HCT116 (cell line): ENCODE results near the gene ICA1. TPM values are rescaled to one million over a fixed set of nuclear protein-coding genes. Genes with fewer than 3 reads are reported as not detected.

Source experiments
- ATAC-seq: fragments of 200-7000 bp; cut with Tn5 transposase; 2 replicates; pipeline ENCODE4 v1.9.1; 2020; ENCODE audit warnings: mild to moderate bottlenecking, moderate library complexity
- BruUV-seq: library from RNA; stranded (reverse); fragments of 400-500 nt; replicated peaks from 2 replicates; lab custom pipeline; 2021; lab: Mats Ljungman, UMichigan
- CTCF ChIA-PET: fragments of 300-600 bp; sonication (Branson Sonifier 250); formaldehyde crosslinking; loops from one replicate; lab custom pipeline; 2021; ENCODE audit warnings: antibody characterized with exemption; lab: Charles Lee
- POLR2A ChIA-PET: fragments of 300-600, 350-600 bp; sonication (Branson Sonifier 250); formaldehyde crosslinking; loops from one replicate; lab custom pipeline; 2021; ENCODE audit warnings: antibody characterized with exemption; lab: Charles Lee
- RAD21 ChIA-PET, 2 experiments: fragments of 300-600 bp; sonication (Branson Sonifier 250); formaldehyde crosslinking; loops; one replicate each; lab custom pipeline; 2023; ENCODE audit warnings: low total read pairs in 2 of 2; ENCODE audit not compliant: uncharacterized antibody in 2 of 2, unreplicated experiment in 2 of 2, low non-redundant PET in 1 of 2; lab: Charles Lee
- DNase-seq: peaks from one replicate; pipeline ENCODE4 v3.0.0-alpha.2; 2010; ENCODE audit warnings: low read depth, low spot score
- H2AFZ ChIP-seq: fragments of 200-600 bp; shearing (Covaris generic), sonication (generic); 2 replicates; pipeline ENCODE4 v1.6.1; 2017; ENCODE audit warnings: low read depth, mixed run types, mixed read lengths, antibody characterized with exemption, low read length; ENCODE audit not compliant: poor library complexity, severe bottlenecking
- H3K27ac ChIP-seq: 2 replicates; pipeline ENCODE4 v1.5.1; 2012; ENCODE audit warnings: low read depth, low read length
- H3K27me3 ChIP-seq: fragments of 200-600 bp; sonication (generic); 2 replicates; pipeline ENCODE4 v1.6.1; 2016; ENCODE audit warnings: mixed run types, low read length, mixed read lengths; ENCODE audit not compliant: insufficient read depth
- H3K36me3 ChIP-seq, 2 experiments: fragments of 200-500 bp in 1 of 2; fragments of 200-600 bp in 1 of 2; sonication (Bioruptor generic) in 1 of 2; sonication (generic) in 1 of 2; 2 replicates each; pipeline versions ENCODE4 v1.5.1 to v1.6.1; 2014 to 2016; ENCODE audit warnings: low read length in 2 of 2, inconsistent platforms in 1 of 2, mixed read lengths in 1 of 2, mixed run types in 1 of 2; ENCODE audit not compliant: insufficient read depth in 2 of 2, control insufficient read depth in 1 of 2
- H3K4me1 ChIP-seq, 2 experiments: fragments of 200-600 bp in 1 of 2; sonication (generic) in 1 of 2; 2 replicates each; pipeline versions ENCODE4 v1.5.1 to v1.6.1; 2012 to 2017; ENCODE audit warnings: low read length in 2 of 2, inconsistent platforms in 1 of 2, mild to moderate bottlenecking in 1 of 2, mixed read lengths in 1 of 2, mixed run types in 1 of 2, moderate library complexity in 1 of 2; ENCODE audit not compliant: insufficient read depth in 2 of 2, control insufficient read depth in 1 of 2
- H3K4me2 ChIP-seq: fragments of 200-600 bp; sonication (generic); 2 replicates; pipeline ENCODE4 v1.6.1; 2017; ENCODE audit warnings: mixed run types, low read length, mixed read lengths
- H3K4me3 ChIP-seq, 2 experiments: fragments of 200-600 bp in 1 of 2; sonication (generic) in 1 of 2; replicated peaks in 1 of 2; 2 replicates each; pipeline ENCODE4 v1.5.1; 2011 to 2016; ENCODE audit warnings: low read length in 2 of 2, control low read depth in 1 of 2, low read depth in 1 of 2, mild to moderate bottlenecking in 1 of 2, mixed read lengths in 1 of 2, mixed run types in 1 of 2
- H3K79me2 ChIP-seq: fragments of 200-600 bp; sonication (generic); 2 replicates; pipeline ENCODE4 v1.6.1; 2017; ENCODE audit warnings: mild to moderate bottlenecking, mixed run types, low read length, moderate library complexity, mixed read lengths; ENCODE audit not compliant: insufficient read depth
- H3K9ac ChIP-seq: fragments of 200-600 bp; sonication (generic); 2 replicates; pipeline ENCODE4 v1.6.1; 2016; ENCODE audit warnings: low read length, mixed read lengths
- H3K9me2 ChIP-seq: fragments of 200-600 bp; sonication (generic), shearing (Covaris generic); 2 replicates; pipeline ENCODE4 v1.6.1; 2017; ENCODE audit warnings: mixed run types, mild to moderate bottlenecking, moderate library complexity; ENCODE audit not compliant: insufficient read depth
- H3K9me3 ChIP-seq, 2 experiments: fragments of 200-500 bp in 1 of 2; fragments of 200-600 bp in 1 of 2; sonication (Bioruptor generic) in 1 of 2; sonication (generic) in 1 of 2; 2 replicates each; pipeline ENCODE4 v1.6.1; 2014 to 2017; ENCODE audit warnings: low read length in 2 of 2, mixed read lengths in 2 of 2, inconsistent platforms in 1 of 2, low read depth in 1 of 2, mild to moderate bottlenecking in 1 of 2, mixed run types in 1 of 2, moderate library complexity in 1 of 2; ENCODE audit not compliant: control insufficient read depth in 1 of 2, insufficient read depth in 1 of 2
- H4K20me1 ChIP-seq: fragments of 200-600 bp; sonication (generic), shearing (Covaris generic); 2 replicates; pipeline ENCODE4 v1.6.1; 2017; ENCODE audit warnings: mixed run types, mild to moderate bottlenecking, moderate library complexity; ENCODE audit not compliant: insufficient read depth
- CBX3 ChIP-seq: IDR thresholded peaks from 2 replicates; pipeline ENCODE4 v1.6.1; 2012; ENCODE audit warnings: low read depth
- EGR1 ChIP-seq: IDR thresholded peaks from 2 replicates; pipeline ENCODE4 v1.6.1; 2012; ENCODE audit warnings: low read depth
- ELF1 ChIP-seq: IDR thresholded peaks from 2 replicates; pipeline ENCODE4 v1.6.1; 2012; ENCODE audit warnings: low read depth, borderline replicate concordance
- EZH2 ChIP-seq: fragments of 200-600 bp; sonication (generic); IDR thresholded peaks from 2 replicates; pipeline ENCODE4 v1.6.1; 2017; ENCODE audit warnings: antibody characterized with exemption, mixed run types
- FOSL1 ChIP-seq: IDR thresholded peaks from 2 replicates; pipeline ENCODE4 v1.6.1; 2012; ENCODE audit warnings: low read depth
- JUND ChIP-seq: IDR thresholded peaks from 2 replicates; pipeline ENCODE4 v1.6.1; 2012
- POLR2A ChIP-seq: IDR thresholded peaks from 2 replicates; pipeline ENCODE4 v1.7.0; 2011; ENCODE audit warnings: borderline replicate concordance; ENCODE audit not compliant: insufficient read depth, insufficient read length; ENCODE audit errors: extremely low read depth
- POLR2AphosphoS5 ChIP-seq: IDR thresholded peaks from 2 replicates; pipeline ENCODE4 v1.6.1; 2011; ENCODE audit warnings: mild to moderate bottlenecking, low read depth, low read length, moderate library complexity
- RAD21 ChIP-seq: IDR thresholded peaks from 2 replicates; pipeline ENCODE4 v1.6.1; 2012; ENCODE audit warnings: low read depth, mild to moderate bottlenecking
- SIN3A ChIP-seq: IDR thresholded peaks from 2 replicates; pipeline ENCODE4 v1.6.1; 2012; ENCODE audit warnings: low read depth
- SP1 ChIP-seq: IDR thresholded peaks from 2 replicates; pipeline ENCODE4 v1.6.1; 2012; ENCODE audit warnings: low read depth
- TCF7L2 ChIP-seq: IDR thresholded peaks from 2 replicates; pipeline ENCODE4 v1.7.0; 2011; ENCODE audit warnings: borderline replicate concordance, inconsistent platforms; ENCODE audit not compliant: insufficient read depth, insufficient read length; ENCODE audit errors: extremely low read depth
- ZFX ChIP-seq: fragments of 450-650 bp; IDR thresholded peaks from 2 replicates; pipeline ENCODE4 v1.6.1; 2017
- ZNF274 ChIP-seq: fragments of 200-500 bp; sonication (Bioruptor generic); IDR thresholded peaks from 2 replicates; pipeline ENCODE4 v1.6.1; 2014; ENCODE audit warnings: mild to moderate bottlenecking, low read depth, low read length, inconsistent platforms
- intact Hi-C: fragments of 100-400 bp; cut with micrococcal nuclease; formaldehyde crosslinking; loops from 2 replicates; pipeline ENCODE4 v1.10.0; 2022
- total RNA-seq: library from RNA; stranded (reverse); gene quantifications from one replicate; pipeline ENCODE4 v1.2.1, GENCODE V29; 2021; ENCODE audit not compliant: unreplicated experiment
- TF ChIP-seq, protein P1 (sequence below): IDR thresholded peaks from 2 replicates; pipeline ENCODE4 v1.6.1; 2012
- TF ChIP-seq, protein P2 (sequence below): IDR thresholded peaks from 2 replicates; pipeline ENCODE4 v1.6.1; 2011; ENCODE audit warnings: mild to moderate bottlenecking, low read length, moderate library complexity; ENCODE audit not compliant: insufficient replicate concordance; ENCODE audit errors: extremely low read depth
- TF ChIP-seq, protein P3 (sequence below): IDR thresholded peaks from 2 replicates; pipeline ENCODE4 v1.6.1; 2012; ENCODE audit warnings: low read depth
- TF ChIP-seq, protein P4 (sequence below), 3 experiments: fragments of 200-600 bp in 1 of 3; sonication (generic) in 1 of 3; IDR thresholded peaks in 2 of 3; conservative IDR thresholded peaks in 1 of 3; 2 replicates each; pipeline ENCODE4 v1.5.1; 2012 to 2017; ENCODE audit warnings: low read depth in 2 of 3, low read length in 2 of 3, antibody characterized with exemption in 1 of 3, borderline replicate concordance in 1 of 3, control low read depth in 1 of 3, mild to moderate bottlenecking in 1 of 3, mixed read lengths in 1 of 3, mixed run types in 1 of 3, moderate library complexity in 1 of 3; ENCODE audit not compliant: insufficient read depth in 1 of 3
- TF ChIP-seq, protein P5 (sequence below): IDR thresholded peaks from 2 replicates; pipeline ENCODE4 v1.6.1; 2012

ICA1 gene
- total RNA-seq, 1 experiment from 2014 or later, result 16.4 TPM

DNA sequence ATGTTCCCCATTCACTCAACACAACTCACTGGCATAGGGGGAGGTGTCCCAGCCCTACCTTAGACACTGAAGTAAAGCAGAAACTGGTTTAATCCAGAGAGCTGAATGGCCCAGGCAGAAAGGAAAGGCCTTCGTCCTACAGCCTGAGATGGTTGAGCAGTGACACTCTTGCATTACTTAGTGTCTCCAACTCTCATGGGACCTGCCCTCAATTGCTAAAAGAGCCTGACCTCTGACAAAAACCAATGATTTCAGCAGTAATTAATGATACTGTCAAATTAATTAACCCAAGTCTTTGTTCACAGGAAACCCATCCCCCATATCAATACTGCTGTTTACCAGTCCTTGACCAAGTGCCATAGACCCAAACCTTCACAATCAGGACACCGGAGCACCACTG, 48.6 kb downstream of the ICA1 start:
- H3K27me3 ChIP-seq, result no peaks in the 10 kb centered on the region
- H3K4me3 ChIP-seq, result no peak overlapping the region
- no peak for DNase-seq
- no peak overlapping the region for H3K9ac ChIP-seq
- no peaks in the 10 kb centered on the region for H3K4me1 ChIP-seq
- no peaks in the 10 kb centered on the region for H4K20me1 ChIP-seq
- no peak for ATAC-seq
- TF ChIP-seq POLR2AphosphoS5 (no peak), EGR1 (no peak), RAD21 (no peak), ELF1 (no peak), FOSL1 (no peak), CBX3 (no peak), POLR2A (no peak), JUND (no peak), EZH2 (no peak), SP1 (no peak), ZNF274 (no peak), SIN3A (no peak), TCF7L2 (no peak), ZFX (no peak)
- TF ChIP-seq, protein P1, sequence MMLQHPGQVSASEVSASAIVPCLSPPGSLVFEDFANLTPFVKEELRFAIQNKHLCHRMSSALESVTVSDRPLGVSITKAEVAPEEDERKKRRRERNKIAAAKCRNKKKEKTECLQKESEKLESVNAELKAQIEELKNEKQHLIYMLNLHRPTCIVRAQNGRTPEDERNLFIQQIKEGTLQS, result no peak
- TF ChIP-seq, protein P2, sequence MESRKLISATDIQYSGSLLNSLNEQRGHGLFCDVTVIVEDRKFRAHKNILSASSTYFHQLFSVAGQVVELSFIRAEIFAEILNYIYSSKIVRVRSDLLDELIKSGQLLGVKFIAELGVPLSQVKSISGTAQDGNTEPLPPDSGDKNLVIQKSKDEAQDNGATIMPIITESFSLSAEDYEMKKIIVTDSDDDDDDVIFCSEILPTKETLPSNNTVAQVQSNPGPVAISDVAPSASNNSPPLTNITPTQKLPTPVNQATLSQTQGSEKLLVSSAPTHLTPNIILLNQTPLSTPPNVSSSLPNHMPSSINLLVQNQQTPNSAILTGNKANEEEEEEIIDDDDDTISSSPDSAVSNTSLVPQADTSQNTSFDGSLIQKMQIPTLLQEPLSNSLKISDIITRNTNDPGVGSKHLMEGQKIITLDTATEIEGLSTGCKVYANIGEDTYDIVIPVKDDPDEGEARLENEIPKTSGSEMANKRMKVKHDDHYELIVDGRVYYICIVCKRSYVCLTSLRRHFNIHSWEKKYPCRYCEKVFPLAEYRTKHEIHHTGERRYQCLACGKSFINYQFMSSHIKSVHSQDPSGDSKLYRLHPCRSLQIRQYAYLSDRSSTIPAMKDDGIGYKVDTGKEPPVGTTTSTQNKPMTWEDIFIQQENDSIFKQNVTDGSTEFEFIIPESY, result no peak
- TF ChIP-seq, protein P3, sequence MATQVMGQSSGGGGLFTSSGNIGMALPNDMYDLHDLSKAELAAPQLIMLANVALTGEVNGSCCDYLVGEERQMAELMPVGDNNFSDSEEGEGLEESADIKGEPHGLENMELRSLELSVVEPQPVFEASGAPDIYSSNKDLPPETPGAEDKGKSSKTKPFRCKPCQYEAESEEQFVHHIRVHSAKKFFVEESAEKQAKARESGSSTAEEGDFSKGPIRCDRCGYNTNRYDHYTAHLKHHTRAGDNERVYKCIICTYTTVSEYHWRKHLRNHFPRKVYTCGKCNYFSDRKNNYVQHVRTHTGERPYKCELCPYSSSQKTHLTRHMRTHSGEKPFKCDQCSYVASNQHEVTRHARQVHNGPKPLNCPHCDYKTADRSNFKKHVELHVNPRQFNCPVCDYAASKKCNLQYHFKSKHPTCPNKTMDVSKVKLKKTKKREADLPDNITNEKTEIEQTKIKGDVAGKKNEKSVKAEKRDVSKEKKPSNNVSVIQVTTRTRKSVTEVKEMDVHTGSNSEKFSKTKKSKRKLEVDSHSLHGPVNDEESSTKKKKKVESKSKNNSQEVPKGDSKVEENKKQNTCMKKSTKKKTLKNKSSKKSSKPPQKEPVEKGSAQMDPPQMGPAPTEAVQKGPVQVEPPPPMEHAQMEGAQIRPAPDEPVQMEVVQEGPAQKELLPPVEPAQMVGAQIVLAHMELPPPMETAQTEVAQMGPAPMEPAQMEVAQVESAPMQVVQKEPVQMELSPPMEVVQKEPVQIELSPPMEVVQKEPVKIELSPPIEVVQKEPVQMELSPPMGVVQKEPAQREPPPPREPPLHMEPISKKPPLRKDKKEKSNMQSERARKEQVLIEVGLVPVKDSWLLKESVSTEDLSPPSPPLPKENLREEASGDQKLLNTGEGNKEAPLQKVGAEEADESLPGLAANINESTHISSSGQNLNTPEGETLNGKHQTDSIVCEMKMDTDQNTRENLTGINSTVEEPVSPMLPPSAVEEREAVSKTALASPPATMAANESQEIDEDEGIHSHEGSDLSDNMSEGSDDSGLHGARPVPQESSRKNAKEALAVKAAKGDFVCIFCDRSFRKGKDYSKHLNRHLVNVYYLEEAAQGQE, result no peak
- TF ChIP-seq, protein P4, sequence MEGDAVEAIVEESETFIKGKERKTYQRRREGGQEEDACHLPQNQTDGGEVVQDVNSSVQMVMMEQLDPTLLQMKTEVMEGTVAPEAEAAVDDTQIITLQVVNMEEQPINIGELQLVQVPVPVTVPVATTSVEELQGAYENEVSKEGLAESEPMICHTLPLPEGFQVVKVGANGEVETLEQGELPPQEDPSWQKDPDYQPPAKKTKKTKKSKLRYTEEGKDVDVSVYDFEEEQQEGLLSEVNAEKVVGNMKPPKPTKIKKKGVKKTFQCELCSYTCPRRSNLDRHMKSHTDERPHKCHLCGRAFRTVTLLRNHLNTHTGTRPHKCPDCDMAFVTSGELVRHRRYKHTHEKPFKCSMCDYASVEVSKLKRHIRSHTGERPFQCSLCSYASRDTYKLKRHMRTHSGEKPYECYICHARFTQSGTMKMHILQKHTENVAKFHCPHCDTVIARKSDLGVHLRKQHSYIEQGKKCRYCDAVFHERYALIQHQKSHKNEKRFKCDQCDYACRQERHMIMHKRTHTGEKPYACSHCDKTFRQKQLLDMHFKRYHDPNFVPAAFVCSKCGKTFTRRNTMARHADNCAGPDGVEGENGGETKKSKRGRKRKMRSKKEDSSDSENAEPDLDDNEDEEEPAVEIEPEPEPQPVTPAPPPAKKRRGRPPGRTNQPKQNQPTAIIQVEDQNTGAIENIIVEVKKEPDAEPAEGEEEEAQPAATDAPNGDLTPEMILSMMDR (IDR thresholded peaks at IDR 0.05 in 2 of 3, conservative IDR thresholded peaks at IDR 0.05 in 1 of 3; ENCODE audit: borderline replicate concordance in 1 of 3, insufficient read depth in 1 of 3, low read depth in 2 of 3, low read length in 2 of 3), result no peak
- TF ChIP-seq, protein P5, sequence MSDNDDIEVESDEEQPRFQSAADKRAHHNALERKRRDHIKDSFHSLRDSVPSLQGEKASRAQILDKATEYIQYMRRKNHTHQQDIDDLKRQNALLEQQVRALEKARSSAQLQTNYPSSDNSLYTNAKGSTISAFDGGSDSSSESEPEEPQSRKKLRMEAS, result no peak
- TF ChIP-seq, all 23 proteins: peak for 0
- H3K79me2 ChIP-seq, result no peaks in the 10 kb centered on the region
- H3K4me2 ChIP-seq, result no peak overlapping the region
- CTCF ChIA-PET, result interaction anchor here (1.5 kb wide), 1 partner anchor 83 kb away, joined by 4 read pairs; no protein-coding TSS in a partner anchor
- RAD21 ChIA-PET, result no interaction called here
- intact Hi-C loops, result loop anchor here (10.0 kb wide), 1 partner anchor 449 kb away; no protein-coding TSS in a partner anchor
- no peaks in the 10 kb centered on the region for H3K9me3 ChIP-seq
- no TSS peak for BruUV-seq
- no peaks in the 10 kb centered on the region for H3K9me2 ChIP-seq
- H3K27ac ChIP-seq, result no peak overlapping the region
- no peaks in the 10 kb centered on the region for H3K36me3 ChIP-seq
- H2AFZ ChIP-seq, result no peak overlapping the region
- POLR2A ChIA-PET, result no interaction called here
